ENCODE results near the gene CASTOR1.

DNA sequence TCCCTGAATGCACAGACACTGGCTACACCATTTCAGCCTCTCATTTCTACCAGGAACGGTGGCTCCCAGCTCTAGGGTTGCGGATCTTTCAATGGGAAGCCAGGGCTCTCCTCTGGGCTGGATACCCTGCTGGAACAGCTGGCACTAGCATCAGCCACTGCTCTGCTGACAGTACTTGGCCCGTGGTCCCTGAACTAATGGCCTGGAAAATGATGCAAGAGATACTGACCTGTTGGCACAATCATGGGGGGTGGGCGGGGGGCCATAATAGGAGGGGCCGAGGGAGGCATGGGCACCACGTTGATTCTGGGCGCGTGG, 48.1 kb upstream of the CASTOR1 start:
- TF ChIP-seq POLR2A (IDR thresholded peaks at IDR 0.05): no peak
- TF ChIP-seq, protein P1, sequence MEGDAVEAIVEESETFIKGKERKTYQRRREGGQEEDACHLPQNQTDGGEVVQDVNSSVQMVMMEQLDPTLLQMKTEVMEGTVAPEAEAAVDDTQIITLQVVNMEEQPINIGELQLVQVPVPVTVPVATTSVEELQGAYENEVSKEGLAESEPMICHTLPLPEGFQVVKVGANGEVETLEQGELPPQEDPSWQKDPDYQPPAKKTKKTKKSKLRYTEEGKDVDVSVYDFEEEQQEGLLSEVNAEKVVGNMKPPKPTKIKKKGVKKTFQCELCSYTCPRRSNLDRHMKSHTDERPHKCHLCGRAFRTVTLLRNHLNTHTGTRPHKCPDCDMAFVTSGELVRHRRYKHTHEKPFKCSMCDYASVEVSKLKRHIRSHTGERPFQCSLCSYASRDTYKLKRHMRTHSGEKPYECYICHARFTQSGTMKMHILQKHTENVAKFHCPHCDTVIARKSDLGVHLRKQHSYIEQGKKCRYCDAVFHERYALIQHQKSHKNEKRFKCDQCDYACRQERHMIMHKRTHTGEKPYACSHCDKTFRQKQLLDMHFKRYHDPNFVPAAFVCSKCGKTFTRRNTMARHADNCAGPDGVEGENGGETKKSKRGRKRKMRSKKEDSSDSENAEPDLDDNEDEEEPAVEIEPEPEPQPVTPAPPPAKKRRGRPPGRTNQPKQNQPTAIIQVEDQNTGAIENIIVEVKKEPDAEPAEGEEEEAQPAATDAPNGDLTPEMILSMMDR (IDR thresholded peaks at IDR 0.05): no peak

All from Peyer's patch (tissue), 4 donors.